Measurements from ENCODE around the gene GUSB.

GUSB gene

GRCh38 chr7:65955718-65956117, 26.3 kb downstream of the GUSB start:
- Histone ChIP-seq H3K4me2 (ENCODE audit: low read length) (no peak overlapping the region), H3K4me1 (no peaks in the 10 kb centered on the region), H3K9ac (no peak overlapping the region), H2AFZ (no peak overlapping the region), H3K9me3 (ENCODE audit: control insufficient read depth, low read length) (no peaks in the 10 kb centered on the region), H3K4me3 (ENCODE audit: low read depth, low read length) (no peak overlapping the region), H3K79me2 (no peaks in the 10 kb centered on the region), H3K36me3 (ENCODE audit: control insufficient read depth, insufficient read depth, low read length) (no peaks in the 10 kb centered on the region), H3K27me3 (ENCODE audit: control insufficient read depth, insufficient read depth, low read length) (no peaks in the 10 kb centered on the region), H3K27ac (no peak overlapping the region)
- TF ChIP-seq CTCF (IDR thresholded peaks at IDR 0.05): no peak

- H3K79me2 ChIP-seq: no peaks in the 10 kb centered on the region
- H3K36me3 ChIP-seq (ENCODE audit: control insufficient read depth, insufficient read depth, low read length): no peaks in the 10 kb centered on the region
- H3K9me3 ChIP-seq (ENCODE audit: control insufficient read depth, low read length): no peaks in the 10 kb centered on the region
- no peak for TF ChIP-seq CTCF (IDR thresholded peaks at IDR 0.05)
- no peak overlapping the region for H3K4me3 ChIP-seq (ENCODE audit: low read depth, low read length)
- no peak overlapping the region for H3K4me2 ChIP-seq (ENCODE audit: low read length)
- H3K27me3 ChIP-seq (ENCODE audit: control insufficient read depth, insufficient read depth, low read length): no peaks in the 10 kb centered on the region
- no peak overlapping the region for H3K27ac ChIP-seq
- H2AFZ ChIP-seq: no peak overlapping the region
- H3K4me1 ChIP-seq: no peaks in the 10 kb centered on the region
- no peak overlapping the region for H3K9ac ChIP-seq
Measured at GRCh38 chr7:65953890-65954450, 28.0 kb downstream of the GUSB start.

- H3K4me3 ChIP-seq (ENCODE audit: low read depth, low read length): no peak overlapping the region
- no peak overlapping the region for H3K27ac ChIP-seq
- H3K79me2 ChIP-seq: no peaks in the 10 kb centered on the region
- no peak overlapping the region for H2AFZ ChIP-seq
- no peaks in the 10 kb centered on the region for H3K4me1 ChIP-seq
- no peak for TF ChIP-seq CTCF (IDR thresholded peaks at IDR 0.05)
- H3K36me3 ChIP-seq (ENCODE audit: control insufficient read depth, insufficient read depth, low read length): no peaks in the 10 kb centered on the region
- H3K9ac ChIP-seq: no peak overlapping the region
- H3K27me3 ChIP-seq (ENCODE audit: control insufficient read depth, insufficient read depth, low read length): no peaks in the 10 kb centered on the region
- no peaks in the 10 kb centered on the region for H3K9me3 ChIP-seq (ENCODE audit: control insufficient read depth, low read length)
- no peak overlapping the region for H3K4me2 ChIP-seq (ENCODE audit: low read length)
Measured at GRCh38 chr7:65953001-65953720, 28.9 kb downstream of the GUSB start.

- Histone ChIP-seq H3K27me3 (ENCODE audit: control insufficient read depth, insufficient read depth, low read length) (no peaks in the 10 kb centered on the region), H3K36me3 (ENCODE audit: control insufficient read depth, insufficient read depth, low read length) (no peaks in the 10 kb centered on the region), H3K79me2 (no peaks in the 10 kb centered on the region), H2AFZ (no peak overlapping the region), H3K4me2 (ENCODE audit: low read length) (no peak overlapping the region), H3K27ac (no peak overlapping the region), H3K4me1 (no peaks in the 10 kb centered on the region), H3K9me3 (ENCODE audit: control insufficient read depth, low read length) (no peaks in the 10 kb centered on the region), H3K4me3 (ENCODE audit: low read depth, low read length) (no peak overlapping the region), H3K9ac (no peak overlapping the region)
- no peak for TF ChIP-seq CTCF (IDR thresholded peaks at IDR 0.05)
Measured at GRCh38 chr7:65951837-65952578, 30.0 kb downstream of the GUSB start.
